ENCODE results near the gene ZNF808. TPM values are rescaled to one million over a fixed set of nuclear protein-coding genes. Genes with fewer than 3 reads are reported as not detected.
"Not testable (repeated sequence)": the region's sequence is repeated elsewhere in the genome, so short reads cannot be mapped to it uniquely, and the experiment has no call there.

Gene ZNF808
- total RNA-seq, 1 donor from 2014 or later = 9.0 TPM

- no peak overlapping the region for H3K27ac ChIP-seq
- no peaks in the 10 kb centered on the region for H3K9me3 ChIP-seq
- peaks cover 17 to 41% of the 10 kb centered on the region in 2 donors for H3K36me3 ChIP-seq
- intact Hi-C loops (cut with DNase I) = no loop called here
- no peak for DNase-seq (ENCODE audit: low spot score in 2 of 2)
- H3K4me1 ChIP-seq = no peaks in the 10 kb centered on the region
- TF ChIP-seq, protein P1, sequence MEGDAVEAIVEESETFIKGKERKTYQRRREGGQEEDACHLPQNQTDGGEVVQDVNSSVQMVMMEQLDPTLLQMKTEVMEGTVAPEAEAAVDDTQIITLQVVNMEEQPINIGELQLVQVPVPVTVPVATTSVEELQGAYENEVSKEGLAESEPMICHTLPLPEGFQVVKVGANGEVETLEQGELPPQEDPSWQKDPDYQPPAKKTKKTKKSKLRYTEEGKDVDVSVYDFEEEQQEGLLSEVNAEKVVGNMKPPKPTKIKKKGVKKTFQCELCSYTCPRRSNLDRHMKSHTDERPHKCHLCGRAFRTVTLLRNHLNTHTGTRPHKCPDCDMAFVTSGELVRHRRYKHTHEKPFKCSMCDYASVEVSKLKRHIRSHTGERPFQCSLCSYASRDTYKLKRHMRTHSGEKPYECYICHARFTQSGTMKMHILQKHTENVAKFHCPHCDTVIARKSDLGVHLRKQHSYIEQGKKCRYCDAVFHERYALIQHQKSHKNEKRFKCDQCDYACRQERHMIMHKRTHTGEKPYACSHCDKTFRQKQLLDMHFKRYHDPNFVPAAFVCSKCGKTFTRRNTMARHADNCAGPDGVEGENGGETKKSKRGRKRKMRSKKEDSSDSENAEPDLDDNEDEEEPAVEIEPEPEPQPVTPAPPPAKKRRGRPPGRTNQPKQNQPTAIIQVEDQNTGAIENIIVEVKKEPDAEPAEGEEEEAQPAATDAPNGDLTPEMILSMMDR (IDR thresholded peaks at IDR 0.05) = no peak
- no peaks in the 10 kb centered on the region for H3K27me3 ChIP-seq
- H3K4me3 ChIP-seq = no peak overlapping the region
Observed at GRCh38 chr19:52590728-52591127, 63.3 kb downstream of the ZNF808 start.

- Histone ChIP-seq H3K9me3 (no peaks in the 10 kb centered on the region), H3K36me3 (peaks cover 20 to 37% of the 10 kb centered on the region in 2 donors), H3K27me3 (no peaks in the 10 kb centered on the region), H3K27ac (no peak overlapping the region), H3K4me1 (no peaks in the 10 kb centered on the region), H3K4me3 (no peak overlapping the region)
- intact Hi-C loops (cut with DNase I) = no loop called here
- DNase-seq (ENCODE audit: low spot score in 2 of 2) = no peak
- TF ChIP-seq, protein P1 (IDR thresholded peaks at IDR 0.05) = no peak
Observed at GRCh38 chr19:52592301-52592700, 64.8 kb downstream of the ZNF808 start.

- intact Hi-C loops (cut with DNase I) = not testable (repeated sequence)
- peaks cover 20 to 36% of the 10 kb centered on the region in 2 donors for H3K36me3 ChIP-seq
Observed at GRCh38 chr19:52593441-52593840, 66.0 kb downstream of the ZNF808 start.

GRCh38 chr19:52599241-52599640 is 71.8 kb downstream of the ZNF808 start:
- Histone ChIP-seq H3K27ac (no peak overlapping the region), H3K4me1 (peaks cover 0 to 8% of the 10 kb centered on the region in 2 donors), H3K36me3 (peaks cover 4 to 14% of the 10 kb centered on the region in 2 donors), H3K27me3 (no peaks in the 10 kb centered on the region), H3K4me3 (no peak overlapping the region), H3K9me3 (no peaks in the 10 kb centered on the region)
- no peak for DNase-seq (ENCODE audit: low spot score in 2 of 2)
- TF ChIP-seq, protein P1 (IDR thresholded peaks at IDR 0.05) = no peak
- intact Hi-C loops (cut with DNase I) = no loop called here

More at GRCh38 chr19:52593441-52593840, 66.0 kb downstream of the ZNF808 start:
- DNase-seq (ENCODE audit: low spot score in 2 of 2); H3K27me3 ChIP-seq; H3K4me3 ChIP-seq; H3K9me3 ChIP-seq; H3K4me1 ChIP-seq; H3K27ac ChIP-seq: not testable (repeated sequence)

GRCh38 chr19:52600639-52601024 is 73.2 kb downstream of the ZNF808 start:
- no peak for DNase-seq (ENCODE audit: low spot score in 2 of 2)
- Histone ChIP-seq H3K9me3 (no peaks in the 10 kb centered on the region), H3K27ac (peak overlapping the region; percentile 81 to 85), H3K4me1 (peaks cover 0 to 8% of the 10 kb centered on the region in 2 donors), H3K27me3 (no peaks in the 10 kb centered on the region), H3K36me3 (peaks cover 4 to 7% of the 10 kb centered on the region in 2 donors), H3K4me3 (peak overlapping the region; percentile 45 to 75)
- TF ChIP-seq, protein P1 (IDR thresholded peaks at IDR 0.05) = no peak
- intact Hi-C loops (cut with DNase I) = loop anchor here (1.0 to 2.0 kb wide), 5 partner anchors 30 to 90 kb away; partner anchors contain the start of genes ZNF701, ZNF808 and ZNF83

DNA sequence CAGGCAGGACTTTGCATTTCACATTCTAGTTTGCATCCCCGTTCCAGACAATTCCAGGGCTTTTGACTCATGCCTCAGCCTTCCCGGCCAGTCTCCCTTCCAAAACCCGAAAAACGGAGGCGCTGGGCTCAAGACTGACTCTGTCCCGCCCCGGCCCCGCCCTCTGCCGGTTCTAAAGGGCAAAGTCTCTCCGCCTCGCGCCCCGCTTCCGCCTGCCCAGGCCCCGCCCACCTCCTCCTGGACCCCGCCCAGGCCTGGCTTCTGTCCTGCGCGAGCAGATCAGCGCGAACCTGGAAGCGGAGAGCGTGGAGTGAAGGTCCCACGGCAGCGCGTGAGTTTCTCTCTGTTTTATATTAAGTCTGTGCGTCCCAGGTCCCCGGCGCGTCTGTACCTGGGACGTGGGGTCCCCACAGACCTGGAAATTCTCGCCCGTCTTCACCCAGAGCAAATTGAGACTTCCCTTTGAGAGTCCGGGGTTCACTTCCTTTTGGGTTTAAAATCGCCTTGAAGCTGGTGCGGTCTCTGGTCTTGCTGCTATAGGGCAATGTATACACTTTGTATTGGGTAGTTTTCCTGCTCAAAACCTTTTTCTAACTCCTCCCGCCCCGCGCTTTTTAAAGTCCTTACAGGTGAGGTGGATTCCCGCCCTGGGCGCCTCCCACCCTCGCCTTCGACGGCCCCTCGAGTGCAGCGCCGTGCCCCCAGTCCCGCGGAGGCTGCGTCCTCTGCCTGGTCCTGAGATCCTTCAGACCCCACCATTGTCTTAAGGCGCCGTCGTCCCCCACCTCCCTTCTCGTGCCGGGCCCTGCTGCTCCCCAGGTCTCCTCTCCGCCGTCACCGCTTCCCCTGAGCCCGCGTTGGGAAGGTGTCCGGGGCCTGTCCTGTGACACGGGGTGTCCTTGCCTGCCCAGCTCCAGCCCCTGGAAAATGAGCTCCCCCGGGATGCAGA is 73.8 kb downstream of the ZNF808 start:
- intact Hi-C loops (cut with DNase I) = loop anchor here (1.0 to 2.0 kb wide), 5 partner anchors 31 to 89 kb away; partner anchors contain the start of genes ZNF701, ZNF808 and ZNF83

More for the DNA sequence above, 73.8 kb downstream of the ZNF808 start:
- Histone ChIP-seq H3K9me3 (no peaks in the 10 kb centered on the region), H3K36me3 (peaks cover 3 to 4% of the 10 kb centered on the region in 2 donors), H3K27ac (peak overlapping the region; percentile 81 to 85), H3K27me3 (no peaks in the 10 kb centered on the region), H3K4me3 (peak overlapping the region; percentile 57 to 75), H3K4me1 (peaks cover 0 to 8% of the 10 kb centered on the region in 2 donors)
- DNase-seq (ENCODE audit: low spot score in 2 of 2) = peak; percentile 82 to 98
- TF ChIP-seq, protein P1 (IDR thresholded peaks at IDR 0.05) = peak; percentile 20 to 37 (median 35)
